A172 (cell line): ENCODE results near the gene EPS8L3. TPM values are rescaled to one million over a fixed set of nuclear protein-coding genes. Genes with fewer than 3 reads are reported as not detected.

Experiments
- DNase-seq: peaks from one replicate; pipeline ENCODE4 v3.0.0-alpha.2; 2015; ENCODE audit warnings: low spot score
- total RNA-seq: library from RNA; depleted of rRNA; stranded (reverse); fragments of >200 nt; shearing (Covaris generic); gene quantifications from 2 replicates; pipeline ENCODE4 v1.2.3, GENCODE V29; 2014

The EPS8L3 gene
- total RNA-seq, 1 experiment from 2014 or later: not detected

- peak; percentile 69 for DNase-seq
Observed at GRCh38 chr1:109793486-109794318, 30.0 kb upstream of the EPS8L3 start.

GRCh38 chr1:109793089-109793485, 29.4 kb upstream of the EPS8L3 start:
- no peak for DNase-seq

GRCh38 chr1:109792056-109792831, 28.5 kb upstream of the EPS8L3 start:
- peak; percentile 92 for DNase-seq

- no peak for DNase-seq
Observed at GRCh38 chr1:109791495-109792043, 27.8 kb upstream of the EPS8L3 start.

- peak; percentile 48 for DNase-seq
Observed at GRCh38 chr1:109790735-109791494, 27.2 kb upstream of the EPS8L3 start.

GRCh38 chr1:109790329-109790728, 26.6 kb upstream of the EPS8L3 start:
- no peak for DNase-seq

- no peak for DNase-seq
Observed at GRCh38 chr1:109789551-109790180, 25.9 kb upstream of the EPS8L3 start.

GRCh38 chr1:109788695-109789521, 25.2 kb upstream of the EPS8L3 start:
- DNase-seq: no peak

GRCh38 chr1:109787845-109788601, 24.3 kb upstream of the EPS8L3 start:
- no peak for DNase-seq

GRCh38 chr1:109787211-109787844, 23.6 kb upstream of the EPS8L3 start:
- no peak for DNase-seq

GRCh38 chr1:109786531-109787021, 22.9 kb upstream of the EPS8L3 start:
- peak; percentile 71 for DNase-seq

GRCh38 chr1:109786112-109786480, 22.4 kb upstream of the EPS8L3 start:
- DNase-seq: no peak

GRCh38 chr1:109785446-109786111, 21.9 kb upstream of the EPS8L3 start:
- no peak for DNase-seq

GRCh38 chr1:109784551-109785252, 21.0 kb upstream of the EPS8L3 start:
- DNase-seq: no peak

- DNase-seq: peak; percentile 91
Observed at GRCh38 chr1:109783436-109783835, 19.7 kb upstream of the EPS8L3 start.

- DNase-seq: no peak
Observed at GRCh38 chr1:109782927-109783326, 19.2 kb upstream of the EPS8L3 start.

GRCh38 chr1:109782514-109782913, 18.8 kb upstream of the EPS8L3 start:
- DNase-seq: no peak

GRCh38 chr1:109781806-109782205, 18.1 kb upstream of the EPS8L3 start:
- no peak for DNase-seq
